ENCODE results near the gene LCN10. TPM values are rescaled to one million over a fixed set of nuclear protein-coding genes. Genes with fewer than 3 reads are reported as not detected.

LCN10 gene
- total and polyA plus RNA-seq, 7 donors, result 1.2 to 9.2 (median 2.1) TPM

GRCh38 chr9:136743639-136744211, 985 bp upstream of the LCN10 start:
- Histone ChIP-seq H3K9me3 (no peaks in the 10 kb centered on the region), H3K4me1 (peaks cover 0 to 14% (median 10%) of the 10 kb centered on the region in 4 donors), H3K27me3 (peaks cover 26 to 53% (median 34%) of the 10 kb centered on the region in 3 donors), H3K36me3 (no peaks in the 10 kb centered on the region), H3K27ac (no peak overlapping the region), H3K4me3 (no peak overlapping the region)
- intact Hi-C loops (cut with DNase I), result no loop called here
- TF ChIP-seq CTCF (IDR thresholded peaks at IDR 0.05), result no peak
- TF ChIP-seq POLR2A (IDR thresholded peaks at IDR 0.05), result no peak
- no peak for TF ChIP-seq EP300 (IDR thresholded peaks at IDR 0.05)
- no peak for TF ChIP-seq POLR2AphosphoS5 (IDR thresholded peaks at IDR 0.05)
- WGBS, 2 donors, result 81 to 88% methylated on average over 16 of the region's 16 CpGs
- DNase-seq, result no peak

- TF ChIP-seq POLR2AphosphoS5 (IDR thresholded peaks at IDR 0.05) (no peak), POLR2A (IDR thresholded peaks at IDR 0.05) (no peak), CTCF (IDR thresholded peaks at IDR 0.05) (no peak), EP300 (IDR thresholded peaks at IDR 0.05) (no peak)
- Histone ChIP-seq H3K4me1 (peaks cover 0 to 14% (median 10%) of the 10 kb centered on the region in 4 donors), H3K27ac (no peak overlapping the region), H3K4me3 (no peak overlapping the region), H3K27me3 (peaks cover 26 to 53% (median 34%) of the 10 kb centered on the region in 3 donors), H3K9me3 (no peaks in the 10 kb centered on the region), H3K36me3 (no peaks in the 10 kb centered on the region)
- DNase-seq, result no peak
- intact Hi-C loops (cut with DNase I), result no loop called here
- WGBS, 2 donors, result 11 to 14% methylated on average over 32 of the region's 32 CpGs
These were observed 713 bp downstream of the LCN10 start for GRCh38 chr9:136741883-136742571.

GRCh38 chr9:136740971-136741882, 1.5 kb downstream of the LCN10 start:
- no peak overlapping the region for H3K4me3 ChIP-seq
- H3K4me1 ChIP-seq, result peaks cover 0 to 14% (median 10%) of the 10 kb centered on the region in 4 donors
- H3K36me3 ChIP-seq, result no peaks in the 10 kb centered on the region
- intact Hi-C loops (cut with DNase I), result no loop called here
- no peak overlapping the region for H3K27ac ChIP-seq
- 7 to 21% methylated on average over 37 of the region's 37 CpGs for WGBS, 2 donors
- DNase-seq, result no peak
- peaks cover 26 to 53% (median 34%) of the 10 kb centered on the region in 3 donors for H3K27me3 ChIP-seq
- no peaks in the 10 kb centered on the region for H3K9me3 ChIP-seq
- TF ChIP-seq EP300 (IDR thresholded peaks at IDR 0.05), result no peak
- TF ChIP-seq POLR2AphosphoS5 (IDR thresholded peaks at IDR 0.05), result peak in 1 of 4 donors; percentile 14

GRCh38 chr9:136740491-136740890, 2.2 kb downstream of the LCN10 start:
- peaks cover 0 to 14% (median 10%) of the 10 kb centered on the region in 4 donors for H3K4me1 ChIP-seq
- no peak for TF ChIP-seq EP300 (IDR thresholded peaks at IDR 0.05)
- TF ChIP-seq POLR2AphosphoS5 (IDR thresholded peaks at IDR 0.05), result no peak
- TF ChIP-seq POLR2A (IDR thresholded peaks at IDR 0.05), result no peak
- WGBS, 2 donors, result 66 to 89% methylated on average over 16 of the region's 16 CpGs
- H3K4me3 ChIP-seq, result no peak overlapping the region
- H3K27me3 ChIP-seq, result peaks cover 26 to 51% (median 34%) of the 10 kb centered on the region in 3 donors
- intact Hi-C loops (cut with DNase I), result no loop called here
- H3K36me3 ChIP-seq, result no peaks in the 10 kb centered on the region
- no peak for DNase-seq
- no peaks in the 10 kb centered on the region for H3K9me3 ChIP-seq
- H3K27ac ChIP-seq, result no peak overlapping the region

- intact Hi-C loops (cut with DNase I), result no loop called here
- no peak overlapping the region for H3K27ac ChIP-seq
- H3K36me3 ChIP-seq, result no peaks in the 10 kb centered on the region
- H3K4me3 ChIP-seq, result no peak overlapping the region
- TF ChIP-seq EP300 (IDR thresholded peaks at IDR 0.05) (no peak), POLR2AphosphoS5 (IDR thresholded peaks at IDR 0.05) (no peak), CTCF (IDR thresholded peaks at IDR 0.05) (no peak), POLR2A (IDR thresholded peaks at IDR 0.05) (no peak)
- H3K27me3 ChIP-seq, result peaks cover 26 to 49% (median 34%) of the 10 kb centered on the region in 3 donors
- no peak for DNase-seq
- WGBS, 2 donors, result 71 to 86% methylated on average over 11 of the region's 11 CpGs
- H3K4me1 ChIP-seq, result peaks cover 0 to 14% (median 10%) of the 10 kb centered on the region in 4 donors
- H3K9me3 ChIP-seq, result no peaks in the 10 kb centered on the region
These were observed 2.7 kb downstream of the LCN10 start for GRCh38 chr9:136740069-136740468.
